ENCODE data around the gene CLCA2. TPM values are rescaled to one million over a fixed set of nuclear protein-coding genes. Genes with fewer than 3 reads are reported as not detected.

Gene CLCA2, protein sequence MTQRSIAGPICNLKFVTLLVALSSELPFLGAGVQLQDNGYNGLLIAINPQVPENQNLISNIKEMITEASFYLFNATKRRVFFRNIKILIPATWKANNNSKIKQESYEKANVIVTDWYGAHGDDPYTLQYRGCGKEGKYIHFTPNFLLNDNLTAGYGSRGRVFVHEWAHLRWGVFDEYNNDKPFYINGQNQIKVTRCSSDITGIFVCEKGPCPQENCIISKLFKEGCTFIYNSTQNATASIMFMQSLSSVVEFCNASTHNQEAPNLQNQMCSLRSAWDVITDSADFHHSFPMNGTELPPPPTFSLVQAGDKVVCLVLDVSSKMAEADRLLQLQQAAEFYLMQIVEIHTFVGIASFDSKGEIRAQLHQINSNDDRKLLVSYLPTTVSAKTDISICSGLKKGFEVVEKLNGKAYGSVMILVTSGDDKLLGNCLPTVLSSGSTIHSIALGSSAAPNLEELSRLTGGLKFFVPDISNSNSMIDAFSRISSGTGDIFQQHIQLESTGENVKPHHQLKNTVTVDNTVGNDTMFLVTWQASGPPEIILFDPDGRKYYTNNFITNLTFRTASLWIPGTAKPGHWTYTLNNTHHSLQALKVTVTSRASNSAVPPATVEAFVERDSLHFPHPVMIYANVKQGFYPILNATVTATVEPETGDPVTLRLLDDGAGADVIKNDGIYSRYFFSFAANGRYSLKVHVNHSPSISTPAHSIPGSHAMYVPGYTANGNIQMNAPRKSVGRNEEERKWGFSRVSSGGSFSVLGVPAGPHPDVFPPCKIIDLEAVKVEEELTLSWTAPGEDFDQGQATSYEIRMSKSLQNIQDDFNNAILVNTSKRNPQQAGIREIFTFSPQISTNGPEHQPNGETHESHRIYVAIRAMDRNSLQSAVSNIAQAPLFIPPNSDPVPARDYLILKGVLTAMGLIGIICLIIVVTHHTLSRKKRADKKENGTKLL
- 6.0 and 7.7 TPM in 2 replicates for total RNA-seq

DNA sequence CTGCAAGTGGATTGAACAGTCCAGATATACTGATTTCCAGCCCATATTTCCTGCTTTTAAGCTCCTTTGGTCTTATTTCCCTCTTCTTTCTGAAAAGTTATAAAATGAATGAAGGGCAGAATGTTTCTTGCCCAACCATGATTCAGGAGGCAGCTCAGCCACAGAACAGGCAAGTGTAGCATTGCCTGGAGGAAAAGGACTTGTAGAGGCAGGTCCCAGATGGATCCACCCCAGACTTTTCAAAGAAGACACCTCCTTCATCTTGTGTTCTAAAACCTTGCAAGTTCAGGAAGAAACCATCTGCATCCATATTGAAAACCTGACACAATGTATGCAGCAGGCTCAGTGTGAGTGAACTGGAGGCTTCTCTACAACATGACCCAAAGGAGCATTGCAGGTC, at the start of gene CLCA2:
CLCA2 (plus strand) TSS at position 299 of the 400 bp plus-strand sequence; CDS start at position 376, 77 bp downstream.

DNA sequence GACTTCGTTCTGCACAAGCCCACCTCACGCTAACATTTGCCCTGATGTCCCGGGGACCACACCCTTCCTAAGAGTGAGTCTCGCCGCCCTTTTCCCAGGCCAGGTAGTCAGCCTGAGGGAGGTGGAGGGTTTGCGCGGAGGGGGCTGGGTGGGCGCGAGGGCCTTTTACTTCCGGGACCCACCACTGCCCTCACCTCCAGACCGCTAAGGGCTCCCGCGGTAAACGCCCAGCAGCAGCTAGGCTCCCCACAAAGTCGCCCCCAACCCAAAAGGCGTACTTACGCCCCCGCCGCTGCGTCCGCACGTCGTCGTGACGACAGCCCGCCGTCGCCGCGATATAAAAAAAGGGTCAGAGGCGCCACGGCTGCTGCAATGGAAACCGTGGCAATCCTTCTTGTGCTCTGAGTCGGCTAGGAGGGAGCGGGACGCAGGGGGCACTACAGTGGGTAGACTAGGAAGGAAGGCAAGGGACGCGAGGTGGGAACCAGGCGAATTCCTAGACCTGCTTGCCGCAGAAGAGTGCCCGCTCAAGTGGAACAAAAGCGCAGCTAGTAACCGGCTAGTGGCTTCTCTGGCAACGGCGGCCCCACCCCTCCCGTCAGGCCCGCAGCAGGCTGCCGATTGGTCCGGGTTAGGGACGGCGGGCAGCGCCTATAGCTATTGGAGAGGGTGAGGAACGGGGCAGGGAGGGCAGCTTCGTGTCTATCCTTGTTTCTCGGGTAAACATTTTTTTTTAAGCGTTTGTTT, 28.0 kb upstream of the CLCA2 start, which contains the start of gene ODF2L:
ODF2L (minus strand) TSS at position 573 of the 747 bp plus-strand sequence. CDS start 9,296 bp downstream, outside the sequence.

DNA sequence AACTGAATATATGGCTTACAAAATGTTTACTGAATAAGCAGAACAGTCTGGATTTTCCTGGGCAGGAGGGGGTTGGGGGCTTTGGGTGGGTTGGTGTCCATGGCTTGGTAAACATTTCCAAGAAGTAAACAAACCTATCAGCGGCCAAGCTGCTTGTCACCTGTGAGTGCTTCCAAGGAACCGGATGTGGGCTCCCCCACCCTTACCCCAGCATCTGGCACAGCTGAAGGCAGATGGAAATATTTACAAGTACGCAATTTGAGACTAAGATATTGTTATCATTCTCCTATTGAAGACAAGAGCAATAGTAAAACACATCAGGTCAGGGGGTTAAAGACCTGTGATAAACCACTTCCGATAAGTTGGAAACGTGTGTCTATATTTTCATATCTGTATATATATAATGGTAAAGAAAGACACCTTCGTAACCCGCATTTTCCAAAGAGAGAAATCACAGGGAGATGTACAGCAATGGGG, 44.6 kb downstream of the CLCA2 start, which contains the start of gene CLCA1:
CLCA1 (plus strand) TSS at position 427 of the 477 bp plus-strand sequence; CDS start at position 472, 45 bp downstream.

Other genes with a start within 250 kb of the CLCA2 start
- 65.1 and 86.2 TPM in 2 replicates for gene ODF2L, start 27.8 kb upstream of the CLCA2 start, total RNA-seq
- gene CLCA1, start 44.8 kb downstream of the CLCA2 start, total RNA-seq, result not detected in 2 replicates
- not detected in 2 replicates for gene CLCA4, start 122.9 kb downstream of the CLCA2 start, total RNA-seq